NB4 (cell line): ENCODE data around the gene IL20.

ENCODE experiments used
- DNase-seq: peaks from one replicate; pipeline ENCODE4 v3.0.0; 2010; ENCODE audit warnings: low read depth
- H3K4me3 ChIP-seq: one replicate; pipeline ENCODE4 v1.5.1; 2011; ENCODE audit warnings: mild to moderate bottlenecking, low read depth, low read length, moderate library complexity
- MYC ChIP-seq: IDR thresholded peaks from 2 replicates; pipeline ENCODE4 v1.6.1; 2011; ENCODE audit warnings: low read depth, low read length
- POLR2A ChIP-seq: IDR thresholded peaks from 2 replicates; pipeline ENCODE4 v1.6.1; 2011; ENCODE audit warnings: mild to moderate bottlenecking; ENCODE audit not compliant: insufficient read length; ENCODE audit errors: extremely low read depth
- TF ChIP-seq, protein P1 (sequence below): IDR thresholded peaks from one replicate; pipeline ENCODE4 v1.5.1; 2012; ENCODE audit warnings: low read depth, low read length
- TF ChIP-seq, protein P2 (sequence below): IDR thresholded peaks from 2 replicates; pipeline ENCODE4 v1.6.1; 2011; ENCODE audit warnings: low read depth, low read length

Gene IL20

DNA sequence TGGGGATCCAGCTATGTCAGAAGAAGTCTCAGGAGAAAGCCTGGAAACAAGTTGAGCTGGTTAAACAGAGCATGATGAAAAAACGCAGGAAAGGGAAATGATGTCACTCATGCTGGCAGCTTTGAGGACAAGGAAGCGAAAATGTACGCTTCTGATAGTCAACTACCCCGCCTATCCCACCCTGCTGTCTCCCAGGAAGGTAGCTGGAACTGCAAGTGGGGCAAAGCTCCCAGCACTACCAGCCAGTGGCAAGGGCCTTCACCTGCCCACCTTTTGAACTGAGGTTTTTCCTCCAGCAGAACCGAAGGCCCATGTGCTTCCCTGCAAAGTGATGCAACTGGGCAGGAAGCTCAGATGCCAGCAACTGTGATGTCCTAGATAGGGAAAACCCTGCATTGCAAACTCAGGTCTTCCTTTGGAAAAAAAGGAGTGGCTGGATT lies 6.3 kb upstream of the IL20 start:
- DNase-seq, result no peak
- no peak overlapping the region for H3K4me3 ChIP-seq
- no peak for TF ChIP-seq POLR2A
- TF ChIP-seq, protein P1, sequence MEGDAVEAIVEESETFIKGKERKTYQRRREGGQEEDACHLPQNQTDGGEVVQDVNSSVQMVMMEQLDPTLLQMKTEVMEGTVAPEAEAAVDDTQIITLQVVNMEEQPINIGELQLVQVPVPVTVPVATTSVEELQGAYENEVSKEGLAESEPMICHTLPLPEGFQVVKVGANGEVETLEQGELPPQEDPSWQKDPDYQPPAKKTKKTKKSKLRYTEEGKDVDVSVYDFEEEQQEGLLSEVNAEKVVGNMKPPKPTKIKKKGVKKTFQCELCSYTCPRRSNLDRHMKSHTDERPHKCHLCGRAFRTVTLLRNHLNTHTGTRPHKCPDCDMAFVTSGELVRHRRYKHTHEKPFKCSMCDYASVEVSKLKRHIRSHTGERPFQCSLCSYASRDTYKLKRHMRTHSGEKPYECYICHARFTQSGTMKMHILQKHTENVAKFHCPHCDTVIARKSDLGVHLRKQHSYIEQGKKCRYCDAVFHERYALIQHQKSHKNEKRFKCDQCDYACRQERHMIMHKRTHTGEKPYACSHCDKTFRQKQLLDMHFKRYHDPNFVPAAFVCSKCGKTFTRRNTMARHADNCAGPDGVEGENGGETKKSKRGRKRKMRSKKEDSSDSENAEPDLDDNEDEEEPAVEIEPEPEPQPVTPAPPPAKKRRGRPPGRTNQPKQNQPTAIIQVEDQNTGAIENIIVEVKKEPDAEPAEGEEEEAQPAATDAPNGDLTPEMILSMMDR, result no peak

DNA sequence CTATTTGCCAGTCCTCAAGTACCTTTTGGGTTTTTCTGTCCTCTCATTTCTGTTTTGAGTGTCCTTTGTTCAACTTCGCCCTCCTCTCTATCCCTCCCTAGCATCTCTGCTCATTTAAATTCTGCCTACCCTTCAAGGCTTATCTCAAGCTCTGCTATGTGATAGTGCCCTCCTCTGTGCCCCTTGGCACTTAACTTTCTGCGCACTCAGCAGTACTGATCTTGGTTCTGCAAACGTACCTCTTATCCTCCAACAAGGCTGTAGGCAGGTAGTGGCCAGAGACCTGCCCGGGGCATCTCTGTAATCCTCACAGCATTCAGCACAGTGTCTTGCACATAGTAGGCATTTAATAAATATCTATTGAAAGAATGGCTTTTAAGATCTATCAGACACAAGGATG lies 5.3 kb upstream of the IL20 start:
- DNase-seq, result no peak
- no peak overlapping the region for H3K4me3 ChIP-seq
- TF ChIP-seq, protein P1, result no peak
- TF ChIP-seq, protein P2, sequence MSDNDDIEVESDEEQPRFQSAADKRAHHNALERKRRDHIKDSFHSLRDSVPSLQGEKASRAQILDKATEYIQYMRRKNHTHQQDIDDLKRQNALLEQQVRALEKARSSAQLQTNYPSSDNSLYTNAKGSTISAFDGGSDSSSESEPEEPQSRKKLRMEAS, result no peak
- TF ChIP-seq MYC (no peak), POLR2A (no peak)

DNA sequence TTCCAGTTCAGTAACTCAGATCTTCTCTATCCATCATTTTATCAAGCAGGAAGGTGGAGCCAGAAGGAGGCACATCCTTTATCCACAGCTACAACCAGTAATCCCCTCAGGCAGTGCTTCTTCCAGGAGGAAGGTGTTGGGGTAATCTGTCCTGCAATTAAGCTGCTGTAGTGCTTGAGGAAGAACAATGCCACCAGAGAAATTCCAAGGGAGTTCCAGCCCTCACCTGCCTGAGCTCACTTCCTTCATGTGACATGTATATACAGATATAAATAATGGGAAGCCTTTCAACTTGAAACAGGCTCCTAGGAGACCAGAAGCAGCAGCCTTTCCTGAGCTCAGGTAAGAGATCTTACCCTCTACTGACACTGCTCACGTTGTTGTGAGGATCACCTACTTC lies 2.2 kb upstream of the IL20 start:
- H3K4me3 ChIP-seq, result no peak overlapping the region
- no peak for TF ChIP-seq MYC
- no peak for TF ChIP-seq POLR2A
- TF ChIP-seq, protein P1, result no peak
- TF ChIP-seq, protein P2, result no peak
- DNase-seq, result no peak

DNA sequence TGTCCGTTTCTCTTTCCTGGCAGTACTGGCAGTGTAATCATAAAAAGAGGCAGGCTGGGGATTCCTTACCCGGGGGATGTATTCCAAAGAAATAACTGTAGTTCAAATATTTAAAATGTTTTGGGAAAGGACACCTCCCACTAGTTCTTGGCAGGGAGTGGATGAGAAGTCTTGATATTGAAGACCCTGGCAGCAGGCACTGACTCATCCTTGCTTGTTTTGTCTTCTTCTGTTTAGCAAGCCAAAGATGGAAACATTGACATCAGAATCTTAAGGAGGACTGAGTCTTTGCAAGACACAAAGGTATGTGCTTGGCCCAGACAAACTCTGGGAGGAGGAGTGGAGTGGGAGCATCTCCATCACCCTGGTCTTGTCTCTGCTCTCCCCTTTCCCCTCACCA lies 639 bp downstream of the IL20 start:
- no peak overlapping the region for H3K4me3 ChIP-seq
- no peak for TF ChIP-seq POLR2A
- TF ChIP-seq MYC, result no peak
- TF ChIP-seq, protein P2, result no peak
- TF ChIP-seq, protein P1, result no peak
- DNase-seq, result no peak

DNA sequence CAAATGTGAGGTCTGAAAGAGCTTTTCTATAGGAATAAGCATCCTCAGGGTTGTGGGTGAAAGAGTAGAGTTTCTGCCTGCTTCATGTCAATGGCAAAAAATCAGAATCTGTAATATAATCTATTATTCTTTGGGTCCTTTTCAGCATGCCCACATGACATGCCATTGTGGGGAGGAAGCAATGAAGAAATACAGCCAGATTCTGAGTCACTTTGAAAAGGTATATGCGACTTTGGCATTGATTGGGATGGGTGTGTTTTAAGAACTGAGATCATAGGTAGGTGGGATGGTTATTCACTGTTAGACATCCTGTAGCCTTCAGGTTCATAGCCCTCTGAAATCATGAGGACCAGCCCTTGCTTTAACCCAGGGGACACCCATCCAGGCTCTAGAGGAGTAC lies 1.8 kb downstream of the IL20 start:
- TF ChIP-seq MYC (no peak), POLR2A (no peak)
- TF ChIP-seq, protein P2, result no peak
- TF ChIP-seq, protein P1, result no peak
- no peak for DNase-seq
- no peak overlapping the region for H3K4me3 ChIP-seq

DNA sequence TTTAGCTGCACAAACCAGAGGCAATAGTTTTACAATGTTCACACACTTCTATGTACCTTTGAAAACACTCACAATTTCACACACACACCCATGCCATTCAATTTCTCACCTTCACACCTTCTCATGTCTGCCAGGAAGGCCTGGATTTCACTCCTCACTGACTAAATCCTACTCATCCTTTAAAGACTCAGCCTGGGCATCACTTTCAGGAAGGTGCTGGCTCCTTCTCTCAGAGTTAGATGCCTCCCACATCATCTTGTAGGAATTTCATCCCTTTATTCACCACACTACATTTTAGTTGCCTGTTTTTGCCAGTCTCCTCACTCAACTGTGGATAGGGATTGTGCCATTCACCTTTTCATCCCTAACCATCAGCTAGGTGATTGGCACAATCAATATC lies 2.3 kb downstream of the IL20 start:
- no peak for DNase-seq
- no peak overlapping the region for H3K4me3 ChIP-seq

More for the DNA sequence above, 2.3 kb downstream of the IL20 start:
- TF ChIP-seq, protein P1, result no peak
- TF ChIP-seq POLR2A, result no peak
- no peak for TF ChIP-seq MYC
- TF ChIP-seq, protein P2, result no peak
